GM23338 (cell line): Measurements from ENCODE around the gene RHOT1.

Experiments
- CREB1 ChIP-seq: fragments of 250-450 bp; sonication (Bioruptor Pico); IDR thresholded peaks from 2 replicates; pipeline ENCODE4 v1.5.0; 2020; ENCODE audit warnings: low read depth, mild to moderate bottlenecking, moderate library complexity
- CTCF ChIP-seq, 2 experiments: fragments of 200-600 bp in 1 of 2; sonication (generic) in 1 of 2; conservative IDR thresholded peaks; 2 replicates each; pipeline versions ENCODE4 v1.5.1 to v1.6.1; 2016 to 2017; ENCODE audit warnings: antibody characterized with exemption in 2 of 2, low read depth in 2 of 2, mild to moderate bottlenecking in 2 of 2, moderate library complexity in 1 of 2
- ETS1 ChIP-seq: IDR thresholded peaks from 2 replicates; pipeline ENCODE4 v1.6.1; 2016; ENCODE audit warnings: antibody characterized with exemption
- EZH2 ChIP-seq: fragments of 200-600 bp; sonication (generic); IDR thresholded peaks from one replicate; pipeline ENCODE4 v1.8.0; 2017; ENCODE audit warnings: antibody characterized with exemption, mild to moderate bottlenecking, low read depth; ENCODE audit not compliant: unreplicated experiment
- EZH2phosphoT487 ChIP-seq: fragments of 200-600 bp; sonication (generic); IDR thresholded peaks from one replicate; pipeline ENCODE4 v1.8.1; 2018; ENCODE audit warnings: antibody characterized with exemption; ENCODE audit not compliant: unreplicated experiment
- JUNB ChIP-seq: IDR thresholded peaks from one replicate; pipeline ENCODE4 v1.6.1; 2016; ENCODE audit warnings: antibody characterized with exemption; ENCODE audit not compliant: unreplicated experiment
- NANOG ChIP-seq: IDR thresholded peaks from 2 replicates; pipeline ENCODE4 v1.6.1; 2016; ENCODE audit warnings: antibody characterized with exemption, borderline replicate concordance
- POLR2AphosphoS5 ChIP-seq: IDR thresholded peaks from 2 replicates; pipeline ENCODE4 v1.6.1; 2016; ENCODE audit warnings: antibody characterized with exemption, low read depth
- REST ChIP-seq: IDR thresholded peaks from one replicate; pipeline ENCODE4 v1.6.1; 2018; ENCODE audit warnings: antibody characterized with exemption; ENCODE audit not compliant: unreplicated experiment
- STAT1 ChIP-seq: IDR thresholded peaks from one replicate; pipeline ENCODE4 v1.6.1; 2016; ENCODE audit warnings: antibody characterized with exemption; ENCODE audit not compliant: unreplicated experiment

GRCh38 chr17:32126325-32126724, 16.0 kb upstream of the RHOT1 start:
- no peak for TF ChIP-seq CTCF (conservative IDR thresholded peaks at IDR 0.05; ENCODE audit: low read depth in 2 of 2)
- TF ChIP-seq EZH2phosphoT487 = no peak
- TF ChIP-seq CREB1 (CRISPR knock-in tag) = no peak
- no peak for TF ChIP-seq POLR2AphosphoS5
- no peak for TF ChIP-seq REST
- no peak for TF ChIP-seq EZH2
- no peak for TF ChIP-seq JUNB
- TF ChIP-seq STAT1 = no peak
- no peak for TF ChIP-seq ETS1
- TF ChIP-seq NANOG = no peak
